Activated CD4-positive, alpha-beta T cell treated with anti-CD3 and anti-CD28 coated beads for 36 hours (primary cell): ENCODE measurements around the gene EML3. TPM values are rescaled to one million over a fixed set of nuclear protein-coding genes. Genes with fewer than 3 reads are reported as not detected.

Source experiments
- ATAC-seq: fragments of 200-7000 bp; cut with Tn5 transposase; one replicate; pipeline ENCODE4 v1.10.0; 2021; ENCODE audit warnings: mild to moderate bottlenecking, moderate library complexity
- CTCF ChIA-PET: fragments of 350-600 bp; sonication (Branson Sonifier 250); formaldehyde crosslinking; loops from one replicate; lab custom pipeline; 2021; ENCODE audit warnings: antibody characterized with exemption; lab: Charles Lee
- POLR2A ChIA-PET: fragments of 350-600 bp; sonication (Branson Sonifier 250); formaldehyde crosslinking; loops from one replicate; lab custom pipeline; 2021; ENCODE audit warnings: antibody characterized with exemption, inconsistent platforms; lab: Charles Lee
- DNase-seq: peaks from one replicate; pipeline ENCODE4 v3.0.0-alpha.2; 2020
- H3K27ac Mint-ChIP-seq: one replicate; pipeline ENCODE4 v1.8.0; 2021; ENCODE audit warnings: mixed read lengths
- H3K27me3 Mint-ChIP-seq: one replicate; pipeline ENCODE4 v1.8.0; 2021; ENCODE audit warnings: mixed read lengths
- H3K36me3 Mint-ChIP-seq: one replicate; pipeline ENCODE4 v1.8.0; 2021; ENCODE audit warnings: low read depth, mixed read lengths
- H3K4me1 Mint-ChIP-seq: one replicate; pipeline ENCODE4 v1.8.0; 2021; ENCODE audit warnings: mixed read lengths
- H3K4me3 Mint-ChIP-seq: one replicate; pipeline ENCODE4 v1.8.0; 2021; ENCODE audit warnings: mild to moderate bottlenecking, moderate library complexity, mixed read lengths
- H3K9me3 Mint-ChIP-seq: one replicate; pipeline ENCODE4 v1.8.0; 2021; ENCODE audit warnings: low read depth, mixed read lengths
- intact Hi-C, 2 experiments: fragments of 100-400 bp; cut with DNase I in 1 of 2; cut with micrococcal nuclease in 1 of 2; formaldehyde crosslinking; loops; one replicate each; pipeline versions ENCODE4 v1.14.2 to v1.15.1; 2022 to 2024; cut with DNase I, micrococcal nuclease
- total RNA-seq, 2 experiments: library from RNA; stranded (reverse); gene quantifications; one replicate each; pipeline ENCODE4 v1.2.3, GENCODE V29; 2021

The EML3 gene
- total RNA-seq, 2 experiments from 2014 or later: 101 to 112 TPM

DNA sequence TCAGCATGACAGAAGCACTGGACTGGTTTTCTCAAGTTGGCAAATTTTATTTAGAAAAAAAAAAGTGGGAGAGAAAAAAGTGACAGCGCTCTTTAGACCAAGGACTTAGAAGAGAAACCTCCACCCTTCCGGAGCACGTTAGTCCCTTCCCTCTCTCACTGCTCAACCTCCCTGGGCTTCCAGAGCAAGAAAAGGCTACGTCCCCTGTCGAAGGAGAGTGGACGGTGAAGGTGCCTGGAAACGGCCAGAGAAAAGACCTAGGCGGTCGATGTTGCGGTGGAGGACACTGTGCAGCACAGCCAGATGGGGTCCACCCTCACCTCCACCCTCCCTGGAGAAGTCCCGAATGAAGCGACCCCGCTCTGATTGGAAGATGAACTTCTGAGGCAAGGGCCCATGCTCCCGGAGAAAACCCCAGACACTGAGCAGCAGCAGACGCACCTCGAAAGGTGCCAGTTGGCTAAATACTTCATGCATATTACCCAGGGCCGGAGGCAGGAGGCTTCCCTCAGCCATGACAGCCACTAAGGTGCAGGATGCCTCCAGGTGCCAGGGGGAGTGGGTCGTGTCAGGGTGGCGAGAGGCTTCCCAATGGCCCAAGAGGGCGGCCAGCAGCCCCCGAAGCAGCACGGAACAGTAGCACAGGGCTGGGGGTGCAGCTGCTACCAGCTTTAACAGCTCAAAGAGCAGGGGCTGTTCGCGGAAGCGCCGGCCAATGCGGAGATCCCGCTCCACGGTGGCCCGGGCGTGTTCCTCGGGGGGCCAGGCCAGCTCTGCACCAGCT, 34.4 kb upstream of the EML3 start:
- POLR2A ChIA-PET: interaction anchor here (0.6 to 4.1 kb wide), 11 partner anchors 18 to 228 kb away, joined by 3 to 21 read pairs (median 8); partner anchors contain the start of genes B3GAT3, C11orf98, CSKMT and EEF1G
- peak overlapping the region; percentile 93 for H3K27ac Mint-ChIP-seq
- H3K27me3 Mint-ChIP-seq: no peaks in the 10 kb centered on the region
- H3K36me3 Mint-ChIP-seq: peaks cover 29% of the 10 kb centered on the region
- CTCF ChIA-PET: interaction anchor here (0.6 to 1.6 kb wide), 4 partner anchors 9 to 115 kb away, joined by 3 to 6 read pairs (median 4); partner anchors contain the start of gene POLR2G
- intact Hi-C loops: loop anchor here (1.0 to 2.0 kb wide), 13 partner anchors 18 to 234 kb away; partner anchors contain the start of genes C11orf98 (in 2 of the 2), CSKMT (in 2 of the 2), EML3 (in 2 of the 2) and EEF1G (in 1 of the 2)
- no peaks in the 10 kb centered on the region for H3K9me3 Mint-ChIP-seq
- H3K4me3 Mint-ChIP-seq: peak overlapping the region; percentile 93
- H3K4me1 Mint-ChIP-seq: peaks cover 33% of the 10 kb centered on the region
- ATAC-seq (no peak), DNase-seq (no peak)

DNA sequence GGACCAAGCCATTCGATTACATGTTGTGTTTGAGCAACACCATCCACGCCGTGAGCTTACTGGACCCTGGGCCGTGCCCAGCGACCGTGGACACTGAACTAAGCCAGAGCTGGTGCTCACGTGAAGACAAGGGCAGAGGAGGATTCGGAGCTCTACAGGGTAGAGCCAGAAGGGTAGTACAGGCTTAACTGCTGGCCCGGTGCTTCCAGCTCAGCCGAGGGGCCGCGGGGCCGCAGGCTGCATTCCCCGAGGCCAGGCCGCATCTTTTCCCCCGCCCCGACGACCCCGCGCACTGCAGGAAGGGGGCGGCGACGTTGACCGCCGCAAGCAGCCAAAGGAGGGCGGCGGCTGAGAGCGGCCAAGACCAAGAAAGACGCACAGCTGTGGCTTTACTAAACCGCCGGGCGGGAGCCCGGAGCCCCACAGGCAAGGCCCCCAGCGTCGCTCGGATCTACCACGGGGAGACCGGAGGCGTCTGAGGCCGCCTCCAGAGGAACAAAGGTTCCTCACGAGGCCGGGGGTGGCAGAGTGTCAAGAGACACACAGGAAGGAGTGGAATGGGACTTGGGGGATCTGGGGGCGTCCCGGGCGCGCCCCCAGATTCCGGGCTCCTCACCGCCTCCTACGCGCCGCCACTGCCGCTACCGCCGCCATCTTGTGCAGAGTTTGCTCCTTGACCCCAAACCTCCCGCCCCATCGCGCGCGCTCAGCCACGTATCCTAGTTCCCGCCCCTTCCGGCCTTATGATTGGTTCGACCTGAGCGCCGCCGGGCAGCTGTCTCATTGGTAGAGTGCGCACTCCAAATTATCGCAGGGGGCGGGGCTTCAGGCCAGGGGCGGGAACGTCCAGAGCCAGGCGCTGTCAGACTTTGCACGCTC, 33.6 kb upstream of the EML3 start, which contains the start of gene GANAB:
Gene GANAB, minus strand, starts transcription at position 668 of the 879 bp plus-strand sequence. Its CDS starts 14 bp downstream, at position 654.
- POLR2A ChIA-PET: interaction anchor here (0.5 to 4.1 kb wide), 15 partner anchors 19 to 241 kb away, joined by 3 to 21 read pairs (median 5); partner anchors contain the start of genes B3GAT3, C11orf98, CSKMT and EEF1G
- no peaks in the 10 kb centered on the region for H3K27me3 Mint-ChIP-seq
- H3K27ac Mint-ChIP-seq: peak within 1 kb of the TSS; percentile 93
- intact Hi-C loops: loop anchor here (1.0 to 2.0 kb wide), 13 partner anchors 19 to 235 kb away; partner anchors contain the start of genes C11orf98 (in 2 of the 2), CSKMT (in 2 of the 2), EML3 (in 2 of the 2) and EEF1G (in 1 of the 2)
- no peaks in the 10 kb centered on the region for H3K9me3 Mint-ChIP-seq
- peaks cover 34% of the 10 kb centered on the region for H3K4me1 Mint-ChIP-seq
- DNase-seq (peak; percentile 100), ATAC-seq (peak; percentile 99)
- peaks cover 29% of the 10 kb centered on the region for H3K36me3 Mint-ChIP-seq
- peak within 1 kb of the TSS; percentile 93 for H3K4me3 Mint-ChIP-seq
- CTCF ChIA-PET: interaction anchor here (0.5 to 1.9 kb wide), 10 partner anchors 8 to 1655 kb away, joined by 3 to 6 read pairs (median 3); partner anchors contain the start of genes HNRNPUL2 and POLR2G

DNA sequence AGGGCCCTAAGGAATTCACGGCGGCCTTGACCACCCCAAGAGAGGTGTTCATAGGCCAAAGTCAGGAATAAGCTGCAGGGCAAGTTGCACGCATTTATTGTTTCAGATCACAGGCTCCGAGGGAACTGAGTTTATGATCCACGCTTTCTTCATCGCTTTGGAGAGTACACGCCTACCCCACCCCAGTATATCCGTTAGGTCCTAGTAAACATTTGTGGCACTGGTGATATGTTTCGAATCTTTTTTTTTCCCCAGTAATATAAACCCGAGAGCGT, 33.0 kb upstream of the EML3 start:
- POLR2A ChIA-PET: interaction anchor here (0.6 to 4.1 kb wide), 11 partner anchors 19 to 210 kb away, joined by 3 to 21 read pairs (median 7); partner anchors contain the start of genes B3GAT3, C11orf98, CSKMT and LBHD1
- DNase-seq (no peak), ATAC-seq (no peak)
- H3K9me3 Mint-ChIP-seq: no peaks in the 10 kb centered on the region
- peak overlapping the region; percentile 93 for H3K27ac Mint-ChIP-seq
- intact Hi-C loops: no loop called here
- CTCF ChIA-PET: interaction anchor here (0.6 to 1.9 kb wide), 7 partner anchors 10 to 1603 kb away, joined by 3 to 6 read pairs (median 3); partner anchors contain the start of genes HNRNPUL2 and POLR2G
- H3K36me3 Mint-ChIP-seq: peaks cover 32% of the 10 kb centered on the region
- peaks cover 34% of the 10 kb centered on the region for H3K4me1 Mint-ChIP-seq
- no peaks in the 10 kb centered on the region for H3K27me3 Mint-ChIP-seq
- H3K4me3 Mint-ChIP-seq: peak overlapping the region; percentile 93

DNA sequence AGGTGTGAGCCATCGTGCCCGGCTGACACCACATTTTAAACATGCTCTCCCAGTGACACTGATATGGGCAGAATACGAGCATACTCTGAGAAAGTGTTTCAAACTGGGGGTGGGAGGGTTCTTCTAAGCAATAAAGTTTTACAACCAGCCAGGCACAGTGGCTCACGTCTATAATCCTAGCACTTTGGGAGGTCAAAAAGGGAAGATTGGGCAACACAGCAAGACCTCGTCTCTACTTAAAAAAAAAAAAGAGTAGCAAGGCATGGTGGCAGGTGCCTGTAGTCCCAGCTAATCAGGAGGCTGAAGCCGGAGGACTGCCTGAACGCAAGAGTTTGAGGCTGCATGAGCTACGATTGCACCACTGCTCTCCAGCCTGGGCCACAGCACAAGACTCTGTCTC, 31.6 kb upstream of the EML3 start:
- DNase-seq: no peak
- ChIA-PET POLR2A (interaction anchor here (1.0 to 3.2 kb wide), 4 partner anchors 10 to 197 kb away, joined by 3 to 13 read pairs (median 6); partner anchors contain the start of genes TUT1 and ZBTB3), CTCF (interaction anchor here (0.6 to 1.9 kb wide), 4 partner anchors 16 to 220 kb away, joined by 3 to 5 read pairs (median 4); no protein-coding TSS in a partner anchor)
- Mint-ChIP-seq H3K9me3 (peaks cover 3% of the 10 kb centered on the region), H3K4me3 (peak overlapping the region; percentile 32), H3K36me3 (peaks cover 36% of the 10 kb centered on the region), H3K27ac (peak overlapping the region; percentile 55), H3K27me3 (no peaks in the 10 kb centered on the region), H3K4me1 (peaks cover 43% of the 10 kb centered on the region)
- intact Hi-C loops: no loop called here
- ATAC-seq: no peak

DNA sequence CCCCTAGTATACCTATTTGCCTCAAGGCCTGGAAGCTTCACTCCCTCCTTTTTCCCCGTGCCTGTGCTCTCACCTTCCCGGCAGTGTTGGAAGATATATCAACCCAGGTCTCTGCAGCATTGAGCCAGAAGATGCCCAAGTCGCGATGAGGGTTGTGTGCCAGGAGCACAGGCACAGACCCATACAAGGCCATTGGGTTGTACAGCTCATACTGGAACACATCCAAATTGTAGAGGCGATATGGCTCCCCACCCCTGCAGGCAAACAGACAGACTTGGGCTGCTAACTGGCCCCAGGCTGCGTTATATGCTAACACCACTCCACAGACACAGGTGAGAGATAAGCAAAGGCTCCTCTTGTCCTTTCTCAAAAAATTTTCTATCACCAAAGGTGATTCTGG, 19.9 kb upstream of the EML3 start:
- H3K27ac Mint-ChIP-seq: peak overlapping the region; percentile 59
- ATAC-seq (no peak), DNase-seq (no peak)
- H3K36me3 Mint-ChIP-seq: peaks cover 74% of the 10 kb centered on the region
- ChIA-PET POLR2A (interaction anchor here (0.7 kb wide), 1 partner anchor 166 kb away, joined by 3 read pairs; no protein-coding TSS in a partner anchor), CTCF (interaction anchor here (0.5 to 1.0 kb wide), 2 partner anchors 29 to 77 kb away, joined by 3 to 4 read pairs; no protein-coding TSS in a partner anchor)
- no peaks in the 10 kb centered on the region for H3K9me3 Mint-ChIP-seq
- intact Hi-C loops: no loop called here
- no peaks in the 10 kb centered on the region for H3K27me3 Mint-ChIP-seq
- H3K4me3 Mint-ChIP-seq: no peak overlapping the region
- peaks cover 21% of the 10 kb centered on the region for H3K4me1 Mint-ChIP-seq

DNA sequence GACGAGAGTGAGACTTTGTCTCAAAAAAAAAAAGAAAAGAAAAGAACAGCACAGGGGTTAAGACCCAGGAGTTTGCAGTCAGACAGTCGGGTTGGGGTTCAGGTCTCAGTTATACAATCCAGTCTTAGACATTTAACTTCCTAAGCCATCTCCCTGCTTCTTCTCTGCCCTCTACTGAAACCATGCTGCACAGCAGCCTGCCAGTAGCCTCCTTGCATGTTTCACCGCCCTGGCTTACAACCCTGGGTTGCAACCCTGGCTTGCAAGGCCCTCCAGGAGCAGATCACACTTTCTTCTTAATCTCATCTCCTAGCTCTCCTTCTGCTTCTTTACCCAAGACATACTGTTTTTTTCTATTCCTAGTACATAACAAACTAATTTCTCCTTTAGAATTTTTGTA, 15.1 kb upstream of the EML3 start:
- ChIA-PET CTCF (interaction anchor here (0.5 kb wide), 1 partner anchor 17 kb away, joined by 3 read pairs; no protein-coding TSS in a partner anchor), POLR2A (no interaction called here)
- intact Hi-C loops: no loop called here
- peaks cover 6% of the 10 kb centered on the region for H3K4me1 Mint-ChIP-seq
- no peaks in the 10 kb centered on the region for H3K27me3 Mint-ChIP-seq
- ATAC-seq: peak; percentile 47
- no peak overlapping the region for H3K4me3 Mint-ChIP-seq
- peak overlapping the region; percentile 55 for H3K27ac Mint-ChIP-seq
- H3K9me3 Mint-ChIP-seq: no peaks in the 10 kb centered on the region
- H3K36me3 Mint-ChIP-seq: peaks cover 52% of the 10 kb centered on the region
- no peak for DNase-seq

DNA sequence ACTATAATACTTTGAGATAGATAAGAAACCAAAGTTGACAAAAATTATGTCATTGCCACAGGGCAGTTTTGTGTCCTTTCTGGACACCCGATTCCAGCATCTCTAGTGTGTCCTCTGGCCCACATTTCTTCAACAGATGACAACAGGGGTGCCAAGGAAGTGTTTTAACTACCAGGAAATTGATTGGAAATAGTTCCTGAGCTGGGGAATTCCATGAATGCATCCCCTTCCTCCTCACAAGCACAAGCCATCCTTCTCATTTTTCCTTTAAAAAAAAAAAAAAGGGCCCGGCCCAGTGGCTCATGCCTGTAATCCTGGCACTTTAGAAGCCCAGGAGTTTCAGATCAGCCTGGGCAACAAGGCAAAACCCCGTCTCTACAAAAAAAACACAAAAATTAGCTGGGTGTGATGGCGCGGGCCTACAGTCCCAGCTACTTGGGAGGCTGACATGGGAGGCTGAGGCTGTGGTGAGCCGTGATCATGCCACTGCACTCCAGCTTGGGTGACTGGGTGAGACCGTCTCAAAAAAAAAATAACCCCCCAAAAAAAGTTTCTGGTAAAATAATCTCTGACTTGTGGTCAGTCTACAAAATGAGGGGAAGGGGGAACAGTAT, 10.0 kb upstream of the EML3 start:
- CTCF ChIA-PET: interaction anchor here (0.7 to 2.9 kb wide), 7 partner anchors 10 to 57 kb away, joined by 3 to 14 read pairs (median 6); partner anchors contain the start of genes EML3, GANAB, ROM1 and TUT1
- intact Hi-C loops: loop anchor here (1.0 kb wide), 11 partner anchors 10 to 830 kb away; partner anchors contain the start of genes EML3 (in 2 of the 2), TUT1 (in 2 of the 2), C11orf98 (in 1 of the 2) and CSKMT (in 1 of the 2)
- Mint-ChIP-seq H3K27ac (peak overlapping the region; percentile 94), H3K4me3 (peak overlapping the region; percentile 92), H3K36me3 (peaks cover 32% of the 10 kb centered on the region), H3K27me3 (no peaks in the 10 kb centered on the region), H3K4me1 (peaks cover 27% of the 10 kb centered on the region), H3K9me3 (no peaks in the 10 kb centered on the region)
- DNase-seq: no peak
- no peak for ATAC-seq
- POLR2A ChIA-PET: interaction anchor here (0.6 to 3.2 kb wide), 11 partner anchors 11 to 229 kb away, joined by 3 to 16 read pairs (median 6); partner anchors contain the start of genes C11orf98, CSKMT, GANAB and HNRNPUL2

DNA sequence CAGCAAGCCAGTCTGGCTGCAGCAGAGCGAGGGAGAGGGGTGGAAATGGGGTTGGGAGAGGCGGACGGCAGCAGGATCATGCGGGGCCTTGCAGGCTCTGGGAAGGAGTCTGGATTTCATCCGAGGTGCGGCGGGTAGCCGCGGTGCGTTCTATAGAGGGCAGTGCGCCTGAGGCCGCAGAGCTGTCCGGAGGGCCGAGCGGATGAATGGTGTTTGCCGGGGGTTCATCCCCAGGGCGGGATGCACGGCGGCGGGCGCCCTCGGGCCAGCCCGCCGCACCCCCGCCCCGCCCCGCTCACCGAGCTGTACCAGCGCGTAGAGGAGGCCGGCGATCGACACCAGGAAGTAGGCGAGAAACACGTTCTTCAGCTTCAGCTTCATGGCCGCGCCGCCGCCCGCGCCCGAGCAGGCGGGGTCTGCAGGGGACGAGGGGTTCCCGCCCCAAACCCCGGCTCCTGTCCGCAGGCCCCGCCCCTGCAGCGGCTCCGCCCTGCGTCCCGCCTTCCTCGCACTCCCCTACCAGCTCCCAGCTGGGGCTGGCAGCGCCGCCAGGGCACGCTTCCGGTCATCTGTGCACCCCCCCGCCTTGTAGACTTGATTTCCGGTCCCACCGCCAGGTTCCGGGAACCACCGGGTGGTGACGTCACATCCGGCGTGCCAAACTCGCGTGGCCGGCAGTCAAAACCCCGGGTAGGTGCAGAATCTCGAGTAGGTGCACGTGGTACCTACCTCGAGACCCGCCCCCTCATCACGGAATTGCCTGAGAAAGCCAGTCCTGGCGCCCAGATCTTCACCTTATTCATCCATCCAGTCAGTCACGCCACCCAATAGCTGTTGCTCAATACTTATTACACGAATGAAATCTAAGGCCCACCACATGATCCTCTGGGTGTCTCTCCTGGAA, 9.2 kb upstream of the EML3 start, which contains the start of gene B3GAT3:
Gene B3GAT3, minus strand, starts transcription at position 420 of the 904 bp plus-strand sequence. Its CDS starts 39 bp downstream, at position 381.
- H3K27me3 Mint-ChIP-seq: no peaks in the 10 kb centered on the region
- intact Hi-C loops: loop anchor here (1.0 kb wide), 11 partner anchors 10 to 830 kb away; partner anchors contain the start of genes EML3 (in 2 of the 2), TUT1 (in 2 of the 2), C11orf98 (in 1 of the 2) and CSKMT (in 1 of the 2)
- ChIA-PET POLR2A (interaction anchor here (0.6 to 3.2 kb wide), 14 partner anchors 10 to 234 kb away, joined by 3 to 16 read pairs (median 6); partner anchors contain the start of genes BSCL2, C11orf98, CSKMT and GANAB), CTCF (interaction anchor here (0.7 to 2.9 kb wide), 11 partner anchors 9 to 58 kb away, joined by 3 to 14 read pairs (median 5); partner anchors contain the start of genes C11orf98, CSKMT, EML3 and GANAB)
- peak within 1 kb of the TSS; percentile 94 for H3K27ac Mint-ChIP-seq
- DNase-seq (peak; percentile 97), ATAC-seq (peak; percentile 94)
- peaks cover 29% of the 10 kb centered on the region for H3K4me1 Mint-ChIP-seq
- peak within 1 kb of the TSS; percentile 92 for H3K4me3 Mint-ChIP-seq
- peaks cover 32% of the 10 kb centered on the region for H3K36me3 Mint-ChIP-seq
- H3K9me3 Mint-ChIP-seq: no peaks in the 10 kb centered on the region
